Esophagus squamous epithelium (tissue), 4 donors: ENCODE data around the gene RPL12.

Experiments used
- POLR2A ChIP-seq, 4 donors: fragments of 450-650 bp; IDR thresholded peaks; one replicate each; pipeline ENCODE4 v1.6.1; 2017; ENCODE audit warnings: antibody characterized with exemption in 4 of 4, mild to moderate bottlenecking in 4 of 4, moderate library complexity in 3 of 4
- TF ChIP-seq, protein P1 (sequence below), 6 experiments: fragments of 450-650 bp in 4 of 6; fragments of 200-600 bp in 2 of 6; sonication (generic) in 2 of 6; IDR thresholded peaks; one replicate each; pipeline ENCODE4 v1.5.1; 2016 to 2019; ENCODE audit warnings: antibody characterized with exemption in 6 of 6, mild to moderate bottlenecking in 4 of 6, moderate library complexity in 4 of 6

DNA sequence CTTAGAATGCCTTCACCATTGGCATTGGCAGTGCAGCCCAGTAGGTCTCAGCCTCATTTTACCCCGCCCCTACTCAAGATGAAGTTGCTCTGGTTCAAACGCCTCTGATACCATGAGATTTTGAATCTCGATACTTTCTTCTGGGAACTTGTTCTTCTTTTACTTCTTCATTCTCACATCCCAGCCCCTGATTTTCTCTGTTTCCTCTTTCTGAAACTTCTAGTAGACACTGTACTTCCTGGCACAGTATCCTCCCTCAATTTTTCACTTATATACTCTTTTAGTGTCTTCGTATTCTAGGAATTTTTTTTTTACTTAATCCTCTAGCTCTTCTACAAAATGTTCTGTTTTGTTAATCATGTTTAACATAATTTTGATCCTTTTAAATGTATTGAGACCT is 40.1 kb downstream of the RPL12 start:
- TF ChIP-seq, protein P1, sequence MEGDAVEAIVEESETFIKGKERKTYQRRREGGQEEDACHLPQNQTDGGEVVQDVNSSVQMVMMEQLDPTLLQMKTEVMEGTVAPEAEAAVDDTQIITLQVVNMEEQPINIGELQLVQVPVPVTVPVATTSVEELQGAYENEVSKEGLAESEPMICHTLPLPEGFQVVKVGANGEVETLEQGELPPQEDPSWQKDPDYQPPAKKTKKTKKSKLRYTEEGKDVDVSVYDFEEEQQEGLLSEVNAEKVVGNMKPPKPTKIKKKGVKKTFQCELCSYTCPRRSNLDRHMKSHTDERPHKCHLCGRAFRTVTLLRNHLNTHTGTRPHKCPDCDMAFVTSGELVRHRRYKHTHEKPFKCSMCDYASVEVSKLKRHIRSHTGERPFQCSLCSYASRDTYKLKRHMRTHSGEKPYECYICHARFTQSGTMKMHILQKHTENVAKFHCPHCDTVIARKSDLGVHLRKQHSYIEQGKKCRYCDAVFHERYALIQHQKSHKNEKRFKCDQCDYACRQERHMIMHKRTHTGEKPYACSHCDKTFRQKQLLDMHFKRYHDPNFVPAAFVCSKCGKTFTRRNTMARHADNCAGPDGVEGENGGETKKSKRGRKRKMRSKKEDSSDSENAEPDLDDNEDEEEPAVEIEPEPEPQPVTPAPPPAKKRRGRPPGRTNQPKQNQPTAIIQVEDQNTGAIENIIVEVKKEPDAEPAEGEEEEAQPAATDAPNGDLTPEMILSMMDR (IDR thresholded peaks at IDR 0.05): no peak
- no peak for TF ChIP-seq POLR2A (IDR thresholded peaks at IDR 0.05)
